HepG2 (cell line): ENCODE data around the gene SLC2A5. TPM values are rescaled to one million over a fixed set of nuclear protein-coding genes. Genes with fewer than 3 reads are reported as not detected.

ENCODE experiments used
- BCL6 ChIP-seq: IDR thresholded peaks from 2 replicates; pipeline ENCODE4 v1.6.1; 2016; ENCODE audit warnings: missing genetic modification reagents, missing compliant biosample characterization
- ETV6 ChIP-seq: sonication (generic); formaldehyde crosslinking; conservative IDR thresholded peaks from 2 replicates; pipeline ENCODE4 v1.4.0; 2020; ENCODE audit warnings: missing genetic modification reagents
- FOXP1 ChIP-seq, 2 experiments: fragments of 450-650 bp in 1 of 2; IDR thresholded peaks; 2 replicates each; pipeline ENCODE4 v1.6.1; 2017 to 2018; ENCODE audit warnings: antibody characterized with exemption in 1 of 2
- GATAD2A ChIP-seq: IDR thresholded peaks from 2 replicates; pipeline ENCODE4 v1.6.1; 2016
- IRF2 ChIP-seq: IDR thresholded peaks from 2 replicates; pipeline ENCODE4 v1.6.1; 2018; ENCODE audit warnings: missing genetic modification reagents, missing compliant biosample characterization
- MED13 ChIP-seq: sonication (generic); formaldehyde crosslinking; IDR thresholded peaks from 2 replicates; pipeline ENCODE4 v1.5.0; 2020; ENCODE audit warnings: missing genetic modification reagents
- MXD4 ChIP-seq: IDR thresholded peaks from 2 replicates; pipeline ENCODE4 v1.6.1; 2016; ENCODE audit warnings: mild to moderate bottlenecking, missing biosample characterization, missing genetic modification reagents
- RAD21 ChIP-seq: fragments of 450-650 bp; formaldehyde crosslinking; IDR thresholded peaks from 2 replicates; pipeline ENCODE4 v1.5.0; 2020; ENCODE audit warnings: mild to moderate bottlenecking
- REL ChIP-seq: sonication (generic); formaldehyde crosslinking; conservative IDR thresholded peaks from 2 replicates; pipeline ENCODE4 v1.8.0; 2022; ENCODE audit warnings: mild to moderate bottlenecking, missing genetic modification reagents, moderate library complexity
- RFX3 ChIP-seq: IDR thresholded peaks from 2 replicates; pipeline ENCODE4 v1.6.1; 2016; ENCODE audit warnings: missing biosample characterization, missing genetic modification reagents
- SMARCC2 ChIP-seq: fragments of 450-650 bp; IDR thresholded peaks from 2 replicates; pipeline ENCODE4 v1.6.1; 2017; ENCODE audit warnings: antibody characterized with exemption, mild to moderate bottlenecking
- SP5 ChIP-seq: IDR thresholded peaks from 2 replicates; pipeline ENCODE4 v1.6.1; 2016; ENCODE audit warnings: low read depth, borderline replicate concordance
- SRY ChIP-seq: sonication (generic); formaldehyde crosslinking; IDR thresholded peaks from 2 replicates; pipeline ENCODE4 v1.8.0; 2022; ENCODE audit warnings: mild to moderate bottlenecking, missing genetic modification reagents
- U2AF2 ChIP-seq: fragments of 200-400 bp; formaldehyde crosslinking; IDR thresholded peaks from 2 replicates; pipeline ENCODE4 v1.6.1; 2017; ENCODE audit warnings: low read depth, mild to moderate bottlenecking, low read length
- YEATS4 ChIP-seq: sonication (generic); formaldehyde crosslinking; IDR thresholded peaks from 2 replicates; pipeline ENCODE4 v1.4.0; 2020; ENCODE audit warnings: missing genetic modification reagents, borderline replicate concordance
- ZFP36 ChIP-seq: fragments of 150-350 bp; IDR thresholded peaks from 2 replicates; pipeline ENCODE4 v1.6.1; 2018; ENCODE audit warnings: borderline replicate concordance, low read length, low read depth; ENCODE audit not compliant: partially characterized antibody
- ZNF180 ChIP-seq: sonication (generic); formaldehyde crosslinking; IDR thresholded peaks from 2 replicates; pipeline ENCODE4 v1.4.0; 2020; ENCODE audit warnings: low read depth, missing genetic modification reagents, borderline replicate concordance
- ZNF317 ChIP-seq: sonication (generic); formaldehyde crosslinking; IDR thresholded peaks from 2 replicates; pipeline ENCODE4 v1.5.0; 2020; ENCODE audit warnings: mild to moderate bottlenecking, missing genetic modification reagents
- ZNF331 ChIP-seq: sonication (generic); formaldehyde crosslinking; IDR thresholded peaks from 2 replicates; pipeline ENCODE4 v1.4.0; 2020; ENCODE audit warnings: missing genetic modification reagents
- ZNF431 ChIP-seq: sonication (generic); formaldehyde crosslinking; IDR thresholded peaks from 2 replicates; pipeline ENCODE4 v1.9.0; 2022; ENCODE audit warnings: missing genetic modification reagents, low read depth, mild to moderate bottlenecking, borderline replicate concordance
- ZNF550 ChIP-seq: sonication (generic); formaldehyde crosslinking; IDR thresholded peaks from 2 replicates; pipeline ENCODE4 v1.4.0; 2020; ENCODE audit warnings: mild to moderate bottlenecking, missing genetic modification reagents, borderline replicate concordance
- ZNF556 ChIP-seq: sonication (generic); formaldehyde crosslinking; IDR thresholded peaks from 2 replicates; pipeline ENCODE4 v1.4.0; 2020; ENCODE audit warnings: mild to moderate bottlenecking, missing genetic modification reagents, borderline replicate concordance
- ZNF7 ChIP-seq: IDR thresholded peaks from 2 replicates; pipeline ENCODE4 v1.6.1; 2016; ENCODE audit warnings: missing biosample characterization, missing genetic modification reagents
- ZNF772 ChIP-seq: sonication (generic); formaldehyde crosslinking; IDR thresholded peaks from 2 replicates; pipeline ENCODE4 v1.5.0; 2020; ENCODE audit warnings: mild to moderate bottlenecking, missing genetic modification reagents
- polyA plus RNA-seq, 8 experiments: library from polyadenylated mRNA; depleted of rRNA in 3 of 8; stranded (reverse) in 7 of 8; unstranded in 1 of 8; fragments of >200 nt; fragmentation: Illumina TruSeq in 4 of 8; extraction: Trizol in 4 of 8; gene quantifications; 2 replicates each; pipeline versions ENCODE4 v1.2.1 to v1.2.3, GENCODE V29; 2011 to 2016; ENCODE audit warnings: low read depth in 4 of 8, missing spikeins in 1 of 8, mixed read lengths in 1 of 8; ENCODE audit not compliant: insufficient read depth in 1 of 8
- total RNA-seq, 5 experiments: library from RNA; depleted of rRNA; stranded (reverse); fragments of >200 nt; fragmentation: Illumina TruSeq; extraction: Trizol; gene quantifications; 2 replicates each; pipeline ENCODE4 v1.2.3, GENCODE V29; 2016; ENCODE audit warnings: low read depth in 1 of 5
- TF ChIP-seq, protein P1 (sequence below): IDR thresholded peaks from 2 replicates; pipeline ENCODE4 v1.6.1; 2016; ENCODE audit warnings: mild to moderate bottlenecking
- TF ChIP-seq, protein P2 (sequence below): sonication (generic); formaldehyde crosslinking; IDR thresholded peaks from 2 replicates; pipeline ENCODE4 v1.5.0; 2020; ENCODE audit warnings: mild to moderate bottlenecking, low read depth, missing genetic modification reagents, borderline replicate concordance
- TF ChIP-seq, protein P3 (sequence below): sonication (generic); formaldehyde crosslinking; IDR thresholded peaks from 2 replicates; pipeline ENCODE4 v1.4.0; 2020; ENCODE audit warnings: missing genetic modification reagents
- TF ChIP-seq, protein P4 (sequence below): sonication (generic); formaldehyde crosslinking; IDR thresholded peaks from 2 replicates; pipeline ENCODE4 v1.4.0; 2020; ENCODE audit warnings: low read depth, mild to moderate bottlenecking, missing genetic modification reagents

SLC2A5 gene
- total and polyA plus RNA-seq, 2 of the 13 experiments (the other 11 are each of a cell fraction or from before 2014, with no cell fraction given) = 0.04 to 0.54 TPM

DNA sequence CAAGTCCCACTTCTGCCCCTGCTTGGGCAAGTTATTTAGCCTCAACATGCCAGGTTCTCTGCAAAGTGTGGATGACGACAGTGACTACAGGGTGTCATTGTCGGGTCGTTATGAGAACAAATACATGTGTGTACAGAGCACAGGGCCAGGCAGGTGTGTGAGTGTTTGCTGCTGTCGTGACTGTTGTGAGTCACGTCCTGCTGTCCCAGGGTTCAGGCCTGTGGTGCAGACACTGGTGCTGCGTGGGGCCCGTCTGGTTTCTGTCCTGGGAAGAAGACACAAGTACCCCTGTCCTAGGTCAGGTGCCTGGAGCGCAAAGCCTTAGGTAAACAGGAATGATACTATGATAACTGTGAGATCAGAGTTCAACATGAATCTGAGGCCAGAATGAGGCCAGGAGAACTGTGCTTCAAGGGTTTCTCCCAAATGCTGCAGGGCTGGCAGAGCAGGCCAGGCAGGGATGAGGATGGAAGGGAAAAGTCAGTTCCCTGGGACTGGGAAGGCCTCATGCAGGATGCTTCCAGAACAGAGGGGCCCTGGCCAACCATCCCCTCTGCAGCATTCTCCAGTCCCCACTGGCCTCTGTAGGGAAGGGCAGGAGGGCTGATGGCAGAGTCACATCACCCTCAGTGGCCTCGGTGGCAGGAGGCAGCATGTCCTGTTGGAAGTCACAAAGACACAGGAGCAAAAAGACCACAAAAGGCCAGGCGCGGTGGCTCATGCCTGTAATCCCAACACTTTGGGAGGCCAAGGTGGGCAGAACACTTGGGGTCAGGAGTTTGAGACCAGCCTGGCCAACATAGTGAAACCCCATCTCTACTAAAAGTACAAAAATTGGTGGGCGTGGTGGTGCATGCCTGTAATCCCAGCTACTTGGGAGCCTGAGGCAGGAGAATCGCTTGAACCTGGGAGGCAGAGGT, 43.8 kb upstream of the SLC2A5 start (continued):
- TF ChIP-seq FOXP1 (IDR thresholded peaks at IDR 0.05) = peak; percentile 46; the same call in 1 of the 2 replicates
- TF ChIP-seq FOXP1 (CRISPR knock-in tag; IDR thresholded peaks at IDR 0.05) = peak; percentile 89
- TF ChIP-seq SMARCC2 = no peak
- TF ChIP-seq ZNF431 (CRISPR knock-in tag) = no peak
- TF ChIP-seq ZFP36 = no peak
- TF ChIP-seq ZNF7 (CRISPR knock-in tag) = no peak
- no peak for TF ChIP-seq ETV6
- TF ChIP-seq, protein P1, sequence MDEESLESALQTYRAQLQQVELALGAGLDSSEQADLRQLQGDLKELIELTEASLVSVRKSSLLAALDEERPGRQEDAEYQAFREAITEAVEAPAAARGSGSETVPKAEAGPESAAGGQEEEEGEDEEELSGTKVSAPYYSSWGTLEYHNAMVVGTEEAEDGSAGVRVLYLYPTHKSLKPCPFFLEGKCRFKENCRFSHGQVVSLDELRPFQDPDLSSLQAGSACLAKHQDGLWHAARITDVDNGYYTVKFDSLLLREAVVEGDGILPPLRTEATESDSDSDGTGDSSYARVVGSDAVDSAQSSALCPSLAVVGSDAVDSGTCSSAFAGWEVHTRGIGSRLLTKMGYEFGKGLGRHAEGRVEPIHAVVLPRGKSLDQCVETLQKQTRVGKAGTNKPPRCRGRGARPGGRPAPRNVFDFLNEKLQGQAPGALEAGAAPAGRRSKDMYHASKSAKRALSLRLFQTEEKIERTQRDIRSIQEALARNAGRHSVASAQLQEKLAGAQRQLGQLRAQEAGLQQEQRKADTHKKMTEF (CRISPR knock-in tag) = peak; percentile 78; the same call in 1 of the 2 replicates
- no peak for TF ChIP-seq RFX3 (CRISPR knock-in tag)
- TF ChIP-seq RAD21 (CRISPR knock-in tag) = no peak
- TF ChIP-seq, protein P2, sequence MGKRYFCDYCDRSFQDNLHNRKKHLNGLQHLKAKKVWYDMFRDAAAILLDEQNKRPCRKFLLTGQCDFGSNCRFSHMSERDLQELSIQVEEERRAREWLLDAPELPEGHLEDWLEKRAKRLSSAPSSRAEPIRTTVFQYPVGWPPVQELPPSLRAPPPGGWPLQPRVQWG (CRISPR knock-in tag) = no peak
- TF ChIP-seq REL (CRISPR knock-in tag) = no peak
- TF ChIP-seq IRF2 (CRISPR knock-in tag) = peak; percentile 94
- no peak for TF ChIP-seq U2AF2
- TF ChIP-seq, protein P3, sequence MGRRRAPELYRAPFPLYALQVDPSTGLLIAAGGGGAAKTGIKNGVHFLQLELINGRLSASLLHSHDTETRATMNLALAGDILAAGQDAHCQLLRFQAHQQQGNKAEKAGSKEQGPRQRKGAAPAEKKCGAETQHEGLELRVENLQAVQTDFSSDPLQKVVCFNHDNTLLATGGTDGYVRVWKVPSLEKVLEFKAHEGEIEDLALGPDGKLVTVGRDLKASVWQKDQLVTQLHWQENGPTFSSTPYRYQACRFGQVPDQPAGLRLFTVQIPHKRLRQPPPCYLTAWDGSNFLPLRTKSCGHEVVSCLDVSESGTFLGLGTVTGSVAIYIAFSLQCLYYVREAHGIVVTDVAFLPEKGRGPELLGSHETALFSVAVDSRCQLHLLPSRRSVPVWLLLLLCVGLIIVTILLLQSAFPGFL (CRISPR knock-in tag) = no peak
- TF ChIP-seq MXD4 (CRISPR knock-in tag) = peak; percentile 62; the same call in 1 of the 2 replicates
- peak; percentile 93 for TF ChIP-seq ZNF772 (CRISPR knock-in tag)
- TF ChIP-seq MED13 (CRISPR knock-in tag) = no peak
- peak; percentile 59 for TF ChIP-seq ZNF331
- TF ChIP-seq SP5 = peak; percentile 68; the same call in 1 of the 2 replicates
- TF ChIP-seq ZNF180 (CRISPR knock-in tag) = no peak
- TF ChIP-seq, protein P4, sequence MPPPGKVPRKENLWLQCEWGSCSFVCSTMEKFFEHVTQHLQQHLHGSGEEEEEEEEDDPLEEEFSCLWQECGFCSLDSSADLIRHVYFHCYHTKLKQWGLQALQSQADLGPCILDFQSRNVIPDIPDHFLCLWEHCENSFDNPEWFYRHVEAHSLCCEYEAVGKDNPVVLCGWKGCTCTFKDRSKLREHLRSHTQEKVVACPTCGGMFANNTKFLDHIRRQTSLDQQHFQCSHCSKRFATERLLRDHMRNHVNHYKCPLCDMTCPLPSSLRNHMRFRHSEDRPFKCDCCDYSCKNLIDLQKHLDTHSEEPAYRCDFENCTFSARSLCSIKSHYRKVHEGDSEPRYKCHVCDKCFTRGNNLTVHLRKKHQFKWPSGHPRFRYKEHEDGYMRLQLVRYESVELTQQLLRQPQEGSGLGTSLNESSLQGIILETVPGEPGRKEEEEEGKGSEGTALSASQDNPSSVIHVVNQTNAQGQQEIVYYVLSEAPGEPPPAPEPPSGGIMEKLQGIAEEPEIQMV = no peak
- no peak for TF ChIP-seq ZNF550
- peak; percentile 46; the same call in 1 of the 2 replicates for TF ChIP-seq ZNF556
- peak; percentile 99 for TF ChIP-seq GATAD2A (CRISPR knock-in tag)
- TF ChIP-seq SRY (CRISPR knock-in tag) = peak; percentile 25
- TF ChIP-seq BCL6 = peak; percentile 85
- peak; percentile 68; the same call in 1 of the 2 replicates for TF ChIP-seq YEATS4 (CRISPR knock-in tag)
- TF ChIP-seq ZNF317 (CRISPR knock-in tag) = 0 out of 2 replicates have a peak, but pooled peaks have one; percentile 13
